Stromal cell of bone marrow (primary cell): Measurements from ENCODE around the gene CEP104.
A peak's percentile ranks its signal among the peaks of the same experiment; 100 is the strongest.

Experiments
- DNase-seq: peaks from one replicate; pipeline ENCODE4 v3.0.0-alpha.2; 2012; ENCODE audit warnings: low read depth

The CEP104 gene

GRCh38 chr1:3868464-3869006 is 11.5 kb upstream of the CEP104 start:
- no peak for DNase-seq

GRCh38 chr1:3865606-3866160 is 8.7 kb upstream of the CEP104 start:
- DNase-seq: no peak

GRCh38 chr1:3864884-3865283 is 7.9 kb upstream of the CEP104 start:
- DNase-seq: no peak

GRCh38 chr1:3863231-3863935 is 6.4 kb upstream of the CEP104 start:
- no peak for DNase-seq

GRCh38 chr1:3858231-3858981 is 1.4 kb upstream of the CEP104 start:
- peak; percentile 28 for DNase-seq

- no peak for DNase-seq
Measured at GRCh38 chr1:3857791-3858129, 749 bp upstream of the CEP104 start.

- DNase-seq: no peak
Measured at GRCh38 chr1:3852711-3853485, 4.1 kb downstream of the CEP104 start.

GRCh38 chr1:3852091-3852490 is 4.9 kb downstream of the CEP104 start:
- no peak for DNase-seq

GRCh38 chr1:3851292-3851691 is 5.7 kb downstream of the CEP104 start:
- no peak for DNase-seq

- no peak for DNase-seq
Measured at GRCh38 chr1:3850857-3851256, 6.2 kb downstream of the CEP104 start.

- DNase-seq: no peak
Measured at GRCh38 chr1:3847081-3847480, 9.9 kb downstream of the CEP104 start.

GRCh38 chr1:3846541-3846940 is 10.5 kb downstream of the CEP104 start:
- no peak for DNase-seq

- DNase-seq: no peak
Measured at GRCh38 chr1:3842912-3843311, 14.1 kb downstream of the CEP104 start.

GRCh38 chr1:3841491-3841890 is 15.5 kb downstream of the CEP104 start:
- no peak for DNase-seq

- DNase-seq: no peak
Measured at GRCh38 chr1:3838788-3839187, 18.2 kb downstream of the CEP104 start.

- DNase-seq: no peak
Measured at GRCh38 chr1:3837685-3838084, 19.3 kb downstream of the CEP104 start.

- DNase-seq: no peak
Measured at GRCh38 chr1:3837200-3837599, 19.8 kb downstream of the CEP104 start.

GRCh38 chr1:3836421-3836820 is 20.6 kb downstream of the CEP104 start:
- no peak for DNase-seq

- DNase-seq: no peak
Measured at GRCh38 chr1:3834701-3835100, 22.3 kb downstream of the CEP104 start.

GRCh38 chr1:3831689-3832088 is 25.3 kb downstream of the CEP104 start:
- no peak for DNase-seq

GRCh38 chr1:3828391-3828790 is 28.6 kb downstream of the CEP104 start:
- DNase-seq: no peak

- no peak for DNase-seq
Measured at GRCh38 chr1:3827813-3828307, 29.2 kb downstream of the CEP104 start.
